ENCODE results near the gene DNAJC8.

DNA sequence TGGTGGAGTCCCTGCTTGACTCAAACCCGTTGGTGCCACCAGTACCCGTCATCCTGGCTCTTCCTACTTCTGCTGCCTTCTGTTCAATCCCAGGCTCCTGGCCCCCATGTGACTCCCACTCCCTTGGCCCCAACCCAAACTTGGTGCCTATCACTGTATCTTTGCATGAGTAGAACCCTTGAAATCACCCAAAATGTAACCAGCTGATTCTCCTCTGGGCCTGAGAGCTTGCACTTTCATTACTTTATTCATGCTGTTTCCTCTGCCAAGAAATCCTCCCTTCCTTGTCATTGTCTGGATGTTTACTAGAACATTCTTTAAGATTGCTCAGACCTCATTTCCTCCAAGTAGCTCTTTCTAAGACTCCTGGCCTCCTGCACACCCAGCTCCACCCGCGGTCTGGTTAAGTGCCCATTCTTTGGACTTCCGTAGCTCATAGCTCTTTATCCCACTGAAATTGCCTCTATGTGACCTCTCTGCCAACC lies 72.0 kb downstream of the DNAJC8 start:
- TF ChIP-seq SUZ12 (IDR thresholded peaks at IDR 0.05) (no peak), L3MBTL2 (conservative IDR thresholded peaks at IDR 0.05) (no peak), TARDBP (IDR thresholded peaks at IDR 0.05) (no peak), FOXA1 (IDR thresholded peaks at IDR 0.05) (no peak), BHLHE40 (IDR thresholded peaks at IDR 0.05; ENCODE audit: borderline replicate concordance) (no peak), LEF1 (IDR thresholded peaks at IDR 0.05; ENCODE audit: borderline replicate concordance) (no peak), FOXM1 (IDR thresholded peaks at IDR 0.05; ENCODE audit: borderline replicate concordance) (no peak), FOXK2 (IDR thresholded peaks at IDR 0.05) (no peak), ZNF384 (IDR thresholded peaks at IDR 0.05) (no peak), ARNT (IDR thresholded peaks at IDR 0.05) (no peak), SP1 (IDR thresholded peaks at IDR 0.05) (no peak), ELF4 (IDR thresholded peaks at IDR 0.05) (no peak)
- TF ChIP-seq, protein P1, sequence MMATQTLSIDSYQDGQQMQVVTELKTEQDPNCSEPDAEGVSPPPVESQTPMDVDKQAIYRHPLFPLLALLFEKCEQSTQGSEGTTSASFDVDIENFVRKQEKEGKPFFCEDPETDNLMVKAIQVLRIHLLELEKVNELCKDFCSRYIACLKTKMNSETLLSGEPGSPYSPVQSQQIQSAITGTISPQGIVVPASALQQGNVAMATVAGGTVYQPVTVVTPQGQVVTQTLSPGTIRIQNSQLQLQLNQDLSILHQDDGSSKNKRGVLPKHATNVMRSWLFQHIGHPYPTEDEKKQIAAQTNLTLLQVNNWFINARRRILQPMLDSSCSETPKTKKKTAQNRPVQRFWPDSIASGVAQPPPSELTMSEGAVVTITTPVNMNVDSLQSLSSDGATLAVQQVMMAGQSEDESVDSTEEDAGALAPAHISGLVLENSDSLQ (IDR thresholded peaks at IDR 0.05), result no peak
